Stimulated activated CD4-positive, alpha-beta T cell treated with anti-CD3 and anti-CD28 coated beads, Interleukin-2, amount 100 ng/mL, for 48 hours (primary cell): Measurements from ENCODE around the gene NRP1.

Experiments used
- DNase-seq, 2 donors: peaks; one replicate each; pipeline ENCODE4 v3.0.0-alpha.2; 2020

Gene NRP1

DNA sequence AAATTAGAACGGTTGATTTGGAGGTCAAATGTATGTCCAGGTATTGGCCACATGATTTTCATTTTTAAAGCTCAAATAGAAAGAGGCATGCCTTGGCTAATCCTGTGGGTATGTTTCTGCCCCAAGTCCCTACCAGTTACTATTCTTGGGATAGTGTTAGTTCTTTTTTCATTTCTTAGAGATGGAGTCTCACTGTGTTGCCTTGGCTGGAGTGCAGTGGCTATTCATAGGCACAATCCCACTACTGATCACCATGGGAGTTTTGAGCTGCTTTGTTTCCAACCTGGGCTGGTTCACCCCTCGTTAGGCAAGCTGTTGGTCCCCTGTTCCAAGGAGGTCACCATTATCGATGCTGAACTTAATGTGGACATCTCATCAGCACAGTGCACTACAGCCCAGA, 46.3 kb downstream of the NRP1 start:
- no peak for DNase-seq

DNA sequence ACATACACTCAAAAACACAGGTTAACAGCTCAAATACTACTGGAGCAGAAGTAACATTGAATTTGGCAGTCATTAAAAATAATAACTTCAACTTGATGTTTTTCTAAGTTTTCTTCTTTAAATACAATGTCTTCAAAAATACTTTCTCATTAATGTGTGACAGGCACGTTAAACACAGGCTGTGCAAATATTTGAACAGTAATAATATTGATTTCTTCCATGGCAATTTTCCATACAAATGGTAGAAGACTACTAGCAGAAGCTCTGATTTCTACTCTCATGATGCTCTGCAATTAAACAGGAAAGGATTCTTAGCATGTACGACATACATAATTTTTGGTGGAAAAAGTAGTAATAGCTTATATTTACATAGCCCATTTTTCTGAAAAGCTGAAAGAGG, 47.4 kb downstream of the NRP1 start:
- no peak for DNase-seq

DNA sequence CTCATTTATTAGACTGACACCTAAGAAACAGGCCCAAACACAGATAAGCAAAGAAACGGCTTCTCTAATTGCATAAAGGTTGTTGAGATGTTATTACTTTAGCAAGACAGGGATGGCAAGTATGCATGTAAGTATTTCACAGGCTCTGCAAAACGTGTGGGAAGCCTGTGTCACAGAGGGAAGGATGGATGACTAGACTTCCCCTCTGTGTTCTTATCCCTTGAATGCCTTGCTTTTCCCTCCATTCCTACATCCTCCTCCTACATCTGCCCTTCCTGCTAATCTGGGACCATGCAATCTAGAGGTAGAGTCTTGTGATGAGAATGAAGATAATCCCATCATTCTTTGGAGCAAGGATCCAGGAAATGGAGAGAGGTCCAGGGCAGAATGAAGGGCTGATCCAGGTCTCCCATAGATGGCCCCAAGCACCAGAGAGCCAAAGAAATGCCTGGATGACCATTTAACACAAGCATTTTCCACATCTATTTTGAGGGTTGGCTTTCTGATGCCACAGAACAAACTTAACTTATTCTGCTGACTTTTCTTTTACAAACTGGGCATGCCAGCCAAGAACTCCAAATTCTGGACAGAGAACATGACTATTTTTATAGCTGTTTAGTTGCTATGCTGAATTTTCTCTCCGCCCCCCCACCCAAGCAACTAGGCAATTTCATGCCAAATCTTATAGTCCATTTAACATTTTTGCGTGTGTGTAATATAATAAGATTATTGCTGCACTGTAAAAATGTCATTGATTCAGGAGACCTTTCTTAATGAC, 48.1 kb downstream of the NRP1 start:
- no peak for DNase-seq

DNA sequence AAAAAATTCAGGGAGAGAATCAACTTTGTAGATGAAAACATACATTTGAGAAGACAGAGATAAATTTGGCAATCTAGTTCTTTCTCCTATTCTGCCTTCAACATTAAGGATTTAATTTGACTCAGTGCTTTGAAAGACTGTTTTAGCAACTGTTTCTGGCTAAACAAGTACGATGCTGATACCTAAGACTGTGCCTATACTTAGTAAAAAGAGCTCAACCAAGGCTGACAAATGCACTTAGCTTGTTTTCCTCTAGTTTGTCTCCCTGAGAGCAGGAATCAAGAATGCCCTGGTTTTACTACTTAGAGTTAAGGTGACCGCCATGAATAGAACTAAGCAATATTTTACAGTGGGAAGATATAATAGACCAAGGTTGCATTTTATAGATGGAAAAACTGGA, 49.5 kb downstream of the NRP1 start:
- DNase-seq, result no peak

DNA sequence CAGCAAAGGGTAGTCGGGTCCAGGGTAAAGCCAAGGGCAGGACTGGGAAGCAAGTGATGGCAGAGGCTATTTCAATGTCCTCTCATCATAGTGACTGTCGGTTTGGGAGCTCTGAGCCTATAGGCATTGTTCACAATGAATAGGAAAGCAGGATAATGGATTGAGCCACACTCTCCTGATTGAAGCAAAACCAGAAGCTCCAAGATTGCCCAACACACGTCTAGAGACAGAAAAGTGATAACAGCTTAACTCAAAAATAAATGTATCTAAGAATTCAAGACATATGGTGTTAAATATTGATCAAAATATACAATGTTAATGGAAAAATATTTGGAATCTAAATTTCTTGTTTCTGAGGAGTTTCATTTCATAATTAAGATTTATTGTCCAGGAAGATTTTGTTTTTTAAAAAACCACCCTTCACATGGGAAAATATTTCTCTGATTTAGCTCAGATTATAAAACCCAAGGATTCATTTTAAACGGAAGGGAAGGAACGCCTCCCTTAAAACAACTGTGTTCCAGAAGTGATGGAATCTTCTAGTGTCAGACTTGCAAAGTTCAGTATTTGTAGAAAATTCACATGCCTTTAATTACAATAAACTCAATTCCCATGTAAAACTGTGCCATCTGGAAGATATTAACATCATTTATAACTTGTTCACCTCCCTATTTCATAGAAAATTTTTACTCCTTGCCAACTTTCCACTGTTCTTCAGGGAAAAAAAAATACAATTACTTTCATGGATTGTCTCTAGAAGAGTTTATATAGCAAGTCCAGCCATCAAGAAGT, 54.5 kb downstream of the NRP1 start:
- DNase-seq, result no peak

DNA sequence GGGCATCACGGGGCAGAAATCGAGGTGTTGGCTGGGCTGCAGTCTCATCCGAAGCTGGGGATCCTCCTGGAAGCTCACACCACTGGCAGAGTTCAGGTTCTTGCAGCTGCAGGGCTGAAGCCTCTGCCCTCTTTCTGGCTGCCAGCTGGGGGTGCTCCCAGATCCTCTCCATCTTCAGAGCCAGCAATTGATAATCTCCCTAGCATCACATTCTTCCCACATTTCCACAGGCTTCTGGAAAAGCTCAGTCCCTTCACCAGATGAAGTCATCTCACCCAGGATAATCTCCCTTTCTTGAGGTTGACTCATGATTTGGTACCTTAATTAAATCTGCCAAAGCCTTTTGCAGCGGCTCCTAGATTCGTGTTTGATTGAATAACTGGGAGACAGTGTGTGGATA, 55.2 kb downstream of the NRP1 start:
- DNase-seq, result no peak

DNA sequence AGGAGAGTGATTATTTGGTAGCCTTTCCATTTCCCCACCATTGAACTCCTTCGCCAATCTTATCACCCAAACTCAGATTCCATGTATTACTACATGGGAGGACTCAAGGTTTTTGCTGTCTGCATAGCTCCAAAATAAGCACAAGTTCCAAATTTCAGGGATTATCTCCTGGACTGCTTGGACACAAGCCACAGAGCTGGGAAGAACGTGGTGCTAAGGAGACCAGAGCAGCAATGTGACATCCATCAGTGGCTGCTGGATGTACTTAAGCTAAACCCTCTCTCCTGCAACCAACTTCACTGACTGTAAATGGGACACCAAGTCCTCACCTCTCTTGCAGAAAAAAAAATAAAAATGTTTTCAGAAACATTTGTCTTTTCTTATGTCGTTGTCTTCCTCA, 56.3 kb downstream of the NRP1 start:
- no peak for DNase-seq

DNA sequence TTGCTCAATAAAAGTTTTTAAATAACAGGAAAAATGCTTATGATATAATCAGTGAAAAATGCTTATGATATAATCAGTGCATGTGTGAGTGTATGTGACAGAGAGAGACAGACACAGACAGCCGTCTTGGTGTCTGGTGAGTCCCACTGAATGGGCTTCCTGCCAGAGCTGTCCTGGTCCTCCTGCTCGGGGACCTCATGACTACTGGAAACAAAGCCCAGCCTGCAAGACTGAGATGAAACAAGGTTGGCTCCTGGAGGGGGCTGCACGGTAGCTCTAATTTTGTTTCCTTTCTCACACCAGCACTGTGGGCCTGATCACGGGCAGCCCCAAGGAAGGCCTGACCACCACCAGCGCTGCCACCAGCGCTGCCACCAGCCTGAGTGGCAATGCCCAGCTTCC, 57.3 kb downstream of the NRP1 start:
- no peak for DNase-seq

DNA sequence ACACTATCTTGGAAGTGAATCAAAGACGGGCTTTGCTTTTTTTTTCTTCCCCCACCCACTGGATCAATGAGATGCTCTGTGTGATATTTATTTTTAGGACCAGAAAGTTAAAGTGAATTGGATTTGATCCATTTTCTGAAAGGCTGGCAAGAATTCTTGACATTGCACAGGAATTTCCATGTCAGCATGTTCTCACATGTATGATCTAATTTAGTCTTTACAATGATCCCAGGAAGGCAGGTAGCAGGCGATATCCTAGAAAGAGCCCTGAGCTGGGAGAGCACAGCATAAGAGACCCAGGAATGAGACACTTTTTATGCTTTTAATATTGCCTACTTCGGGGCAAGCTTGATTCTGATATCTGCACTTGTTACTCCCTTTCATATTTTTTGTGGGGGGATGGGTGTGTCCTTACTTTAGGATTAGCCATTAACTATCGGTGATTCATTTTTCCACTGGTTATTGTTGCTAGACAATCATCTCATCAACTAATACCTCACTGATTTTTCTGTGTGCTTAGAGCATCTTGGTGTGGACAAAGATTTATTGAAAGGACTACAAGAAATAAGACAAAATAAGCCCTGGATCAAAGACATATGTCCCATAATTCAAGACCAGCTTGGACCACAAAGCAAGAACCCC, 58.1 kb downstream of the NRP1 start:
- DNase-seq, result no peak

DNA sequence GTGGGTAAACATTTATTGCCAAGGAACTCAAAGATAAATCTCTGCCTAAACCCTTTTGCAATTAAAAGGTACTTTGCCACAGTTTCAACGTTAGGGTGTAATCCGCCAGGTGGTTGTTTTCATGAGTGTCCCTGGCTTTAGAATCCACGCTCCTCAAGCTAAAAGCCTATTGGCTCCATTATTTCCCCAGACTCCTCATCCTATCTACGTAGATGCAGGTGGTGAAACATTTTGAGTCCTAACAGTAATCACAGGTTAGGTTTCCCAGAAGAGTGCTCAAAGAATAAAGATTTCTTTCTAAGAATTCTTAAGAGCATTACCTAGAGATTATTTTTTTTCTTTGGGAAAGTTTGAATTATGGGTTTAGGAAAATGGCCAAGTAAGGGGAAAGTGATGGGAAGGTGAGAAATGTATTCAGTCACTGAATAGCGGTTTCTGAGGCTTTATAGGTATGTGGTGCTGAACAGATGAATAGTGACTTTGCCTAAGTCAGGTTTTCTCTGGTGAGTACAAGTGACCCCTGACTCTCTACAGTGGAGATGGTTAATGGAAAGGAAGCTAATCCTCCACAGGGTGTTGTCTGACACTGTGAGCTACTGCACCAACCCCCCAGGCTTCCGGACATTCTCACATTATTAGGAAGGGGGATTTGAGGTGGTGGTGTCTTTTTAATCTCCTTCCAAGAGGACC, 60.2 kb downstream of the NRP1 start:
- DNase-seq, result no peak

DNA sequence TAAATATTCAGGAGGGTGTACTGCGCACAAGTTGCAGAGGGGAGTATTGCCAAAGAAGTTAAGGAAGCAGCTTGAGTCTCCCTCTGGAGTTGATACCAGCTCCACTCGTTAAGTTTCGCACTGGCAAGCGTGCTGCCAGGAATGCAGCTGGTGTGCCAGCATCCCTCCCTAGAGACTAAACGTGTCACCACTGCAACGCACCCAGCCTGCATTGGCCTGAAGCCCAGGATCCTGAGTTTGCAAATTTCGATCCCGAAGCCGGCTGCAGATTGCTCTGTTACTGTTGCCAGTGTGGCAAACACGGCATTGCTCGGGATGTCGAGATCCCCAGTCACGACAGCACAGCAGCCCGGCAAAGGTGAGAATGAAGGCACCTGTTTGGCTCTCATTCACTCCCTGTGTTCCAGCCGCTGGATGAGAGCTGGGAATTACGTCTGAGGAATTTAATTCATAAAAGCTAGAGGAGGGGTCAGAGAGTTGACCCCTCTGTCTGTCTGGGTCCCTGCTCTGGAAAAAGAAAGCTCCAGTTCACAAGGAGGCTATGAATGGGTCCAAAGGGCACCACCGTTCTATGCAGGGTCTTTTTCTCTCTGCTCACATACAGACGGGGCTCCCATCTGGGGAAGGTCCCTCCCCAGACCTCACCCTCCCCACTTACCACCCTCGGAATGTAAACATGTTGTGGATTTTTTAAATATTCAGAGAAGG, 61.0 kb downstream of the NRP1 start:
- no peak for DNase-seq

DNA sequence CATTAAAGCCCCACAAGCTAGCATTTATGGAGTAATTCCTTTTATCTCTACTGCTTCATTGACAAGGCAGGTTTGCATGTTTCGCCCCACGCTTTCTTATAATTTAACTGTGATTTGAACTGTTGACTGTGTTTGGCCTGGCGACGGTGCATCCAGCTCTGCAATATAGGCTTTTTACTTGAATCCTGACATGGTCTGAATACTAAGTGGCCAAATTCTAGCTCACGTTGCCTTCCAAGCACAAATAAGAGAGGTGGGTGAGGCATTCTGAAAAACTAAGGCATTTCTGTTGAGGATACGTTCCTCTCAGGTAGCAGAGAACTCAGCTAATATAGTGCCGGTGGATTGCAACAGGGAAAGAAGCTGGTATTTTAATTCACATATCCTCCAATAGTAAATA, 61.8 kb downstream of the NRP1 start:
- DNase-seq, result no peak

DNA sequence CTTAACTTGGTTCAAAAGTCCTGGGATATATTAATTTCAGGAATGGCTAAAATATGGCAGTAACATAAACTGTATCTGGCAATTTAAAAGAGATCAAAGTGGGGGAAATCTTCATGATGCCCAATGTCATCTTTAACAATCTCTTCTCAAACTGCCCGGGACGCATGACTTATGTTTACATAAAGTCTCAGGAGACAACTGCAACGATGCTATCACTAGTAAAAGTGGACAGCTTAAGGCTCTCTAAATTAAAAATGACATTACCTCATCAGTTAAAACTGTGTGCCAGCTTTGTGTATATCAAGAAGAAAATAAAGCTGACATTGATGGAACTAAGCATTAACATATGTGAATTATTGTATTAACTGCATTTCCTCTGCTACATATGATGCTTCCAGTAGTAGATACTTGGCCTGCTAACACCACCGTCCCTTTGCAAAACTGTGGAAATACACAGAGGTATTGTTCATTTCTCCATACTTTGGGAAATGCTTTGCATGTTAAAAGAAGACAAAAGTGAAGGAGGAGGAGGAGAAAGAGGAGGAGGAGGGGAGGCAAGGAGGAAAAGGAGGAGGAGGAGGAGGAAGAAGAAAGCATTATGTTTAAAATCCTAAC, 62.4 kb downstream of the NRP1 start:
- DNase-seq, result no peak

DNA sequence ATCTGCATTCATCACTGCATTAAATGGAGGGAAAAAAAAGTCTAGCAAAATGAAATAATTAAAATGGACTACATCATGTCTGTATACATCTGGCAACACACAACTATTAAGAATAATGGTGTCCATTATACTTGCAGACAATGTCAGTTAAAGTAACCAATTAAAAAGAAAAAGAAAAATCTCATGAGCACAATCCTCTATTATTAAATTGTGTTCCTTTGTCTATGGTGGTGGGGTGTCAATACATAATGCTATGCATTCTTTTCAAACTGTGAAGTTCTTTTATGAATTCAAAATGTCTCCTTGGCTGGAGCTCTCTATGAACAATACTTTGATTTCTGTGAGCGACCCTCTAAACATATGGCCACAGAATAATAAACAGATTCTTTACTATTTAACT, 63.5 kb downstream of the NRP1 start:
- DNase-seq, result no peak

DNA sequence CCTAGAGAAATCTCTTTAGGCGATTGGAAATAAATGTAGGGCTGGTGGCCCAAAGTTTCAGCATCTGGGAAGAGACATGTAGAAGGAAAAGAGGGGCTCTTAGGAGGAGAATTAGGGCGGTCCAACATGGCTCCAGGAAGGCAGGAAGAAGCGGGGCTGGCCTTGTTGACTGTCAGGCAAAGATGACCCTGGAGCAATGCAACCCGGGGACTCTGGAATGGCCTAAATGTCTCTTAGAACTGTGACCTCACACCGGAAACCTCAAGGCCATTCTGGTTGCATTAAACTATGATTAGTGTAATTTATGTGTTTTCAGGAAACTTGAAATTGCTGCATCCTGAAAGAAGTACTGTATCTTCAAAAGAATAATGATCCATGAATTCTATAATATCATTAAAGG, 66.8 kb downstream of the NRP1 start:
- no peak for DNase-seq

DNA sequence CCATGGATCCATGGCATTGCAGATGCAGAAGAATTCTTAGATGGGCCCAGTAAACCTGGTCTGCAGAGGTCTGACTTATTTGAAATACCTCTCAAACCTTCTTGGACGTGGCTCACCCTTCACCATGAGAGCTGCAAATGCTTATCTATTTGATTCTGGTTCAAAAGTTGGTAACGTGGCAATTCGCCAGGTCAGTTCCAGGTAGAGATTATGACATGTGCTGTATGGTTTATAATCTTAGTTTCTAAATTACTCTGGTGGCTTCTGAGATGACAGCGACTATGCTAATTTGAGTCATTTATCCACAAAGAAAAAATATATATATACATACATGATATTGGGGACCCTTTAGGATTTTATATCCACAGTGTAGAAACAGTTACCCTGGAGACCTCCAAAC, 68.8 kb downstream of the NRP1 start:
- DNase-seq, result peak; percentile 60 to 64

DNA sequence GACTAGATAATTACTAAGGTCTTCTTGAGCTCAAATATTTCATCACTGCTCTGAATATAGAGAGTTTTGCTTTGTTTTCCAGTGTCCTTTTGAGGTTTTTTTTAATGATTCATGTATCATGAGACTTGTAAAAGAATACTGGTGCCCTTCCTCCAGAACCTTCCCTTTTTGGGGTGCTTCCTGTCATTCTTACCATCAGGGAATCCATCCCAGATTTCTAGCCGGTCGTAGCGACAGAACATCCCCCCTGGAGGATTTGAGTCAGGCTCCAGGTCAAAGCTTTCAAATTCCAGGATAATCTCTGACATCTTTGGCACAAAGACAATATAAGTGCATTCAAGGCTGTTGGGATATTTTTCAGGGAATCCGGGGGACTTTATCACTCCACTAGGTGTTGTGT, 71.0 kb downstream of the NRP1 start:
- DNase-seq, result no peak

DNA sequence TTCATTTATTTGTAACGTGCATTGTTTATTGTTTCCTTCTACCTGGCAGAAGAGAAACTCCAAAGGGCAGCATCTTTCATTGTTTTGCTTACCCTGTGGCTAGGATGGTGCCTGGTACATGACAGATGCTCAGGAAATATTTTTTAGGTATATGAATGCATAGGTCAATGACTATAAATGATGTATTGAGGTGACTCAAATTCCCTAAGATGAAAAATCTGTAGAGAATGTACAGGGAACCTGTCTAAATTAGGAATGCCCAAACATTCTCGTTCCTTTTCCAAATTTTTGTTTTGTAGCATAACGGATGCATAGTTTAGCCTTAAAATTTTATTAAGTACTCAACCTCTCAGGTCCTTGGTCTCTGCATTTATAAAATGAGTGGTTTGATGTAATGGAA, 71.6 kb downstream of the NRP1 start:
- no peak for DNase-seq

DNA sequence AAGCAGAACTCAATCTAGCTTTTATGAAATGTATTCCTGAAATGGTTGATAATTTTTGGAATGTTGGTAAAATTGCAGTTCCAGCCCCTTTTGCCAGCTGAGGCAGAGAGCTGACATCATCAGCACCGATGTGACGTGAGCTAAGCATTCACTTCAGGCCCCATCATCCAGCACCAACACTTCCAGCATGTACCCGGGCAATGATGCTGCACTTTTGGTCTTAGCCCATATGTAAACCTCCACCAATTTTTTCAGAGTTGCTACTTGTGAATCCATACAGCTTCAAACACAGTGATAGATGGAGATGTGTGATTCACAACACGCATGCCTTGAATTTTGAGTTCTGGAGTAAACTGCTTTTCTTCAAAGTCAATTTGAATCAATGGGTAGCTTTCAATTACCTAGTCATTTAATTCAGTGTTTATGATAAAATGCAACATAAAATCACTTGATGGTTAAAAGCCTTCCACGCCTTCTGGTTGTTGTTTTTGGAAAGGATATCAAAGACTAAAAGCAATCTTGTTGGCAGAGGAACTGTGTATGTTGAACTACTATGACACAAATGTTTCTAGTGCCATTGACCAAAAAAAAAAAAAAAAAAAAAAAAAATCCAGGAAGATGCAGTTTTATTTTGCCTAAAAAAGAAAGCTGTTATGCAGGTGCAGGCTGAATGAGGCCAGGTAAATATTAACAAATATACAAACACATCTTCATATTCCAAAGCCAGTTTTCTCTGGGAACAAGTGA, 73.9 kb downstream of the NRP1 start:
- DNase-seq, result no peak

DNA sequence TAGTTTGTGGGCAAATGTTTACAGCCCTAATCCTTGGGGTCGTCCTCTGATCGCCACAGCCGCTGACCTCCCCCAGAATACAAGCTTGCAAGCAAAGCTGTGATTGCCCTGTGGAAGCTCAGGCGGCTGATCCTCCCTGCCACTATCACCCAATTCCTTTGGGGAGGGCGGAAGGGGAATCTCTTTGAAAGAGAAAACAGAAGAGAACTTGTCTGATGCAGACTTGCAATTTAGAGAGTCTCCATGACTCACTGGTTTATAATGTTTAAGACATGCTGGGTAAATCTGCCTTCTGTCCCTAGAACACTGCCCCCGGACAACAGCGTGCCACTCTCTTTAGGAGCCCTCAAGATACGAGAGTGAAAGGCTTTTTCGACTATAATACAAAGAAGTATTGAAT, 75.5 kb downstream of the NRP1 start:
- DNase-seq, result no peak

DNA sequence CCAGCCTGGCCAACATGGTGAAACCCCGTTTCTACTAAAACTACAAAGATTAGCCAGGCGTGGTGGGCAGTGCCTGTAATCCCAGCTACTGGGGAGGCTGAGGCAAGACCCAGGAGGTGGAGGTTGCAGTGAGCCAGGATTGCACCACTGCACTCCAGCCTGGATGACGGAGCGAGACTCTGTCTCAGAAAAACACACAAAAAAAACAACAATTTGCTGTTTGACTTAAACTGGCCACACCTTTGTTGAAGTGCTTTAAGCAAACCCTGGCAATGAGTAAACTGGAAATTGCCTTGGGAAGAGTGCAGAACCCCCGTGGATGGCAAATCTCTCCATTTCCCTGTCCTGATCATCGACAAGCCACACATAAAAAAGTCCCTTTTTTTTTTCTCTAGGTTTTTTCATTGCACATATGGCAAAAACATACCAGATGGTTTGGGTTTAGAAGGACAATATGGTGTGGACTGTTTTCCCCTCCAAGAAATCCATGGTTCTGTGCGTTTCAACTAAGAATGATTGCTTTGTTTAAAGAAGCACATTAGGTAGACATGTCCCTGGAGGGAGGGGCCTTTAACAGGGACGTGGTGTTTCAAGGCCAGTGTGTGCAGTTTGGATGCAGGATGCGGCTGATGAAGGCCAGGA, 76.9 kb downstream of the NRP1 start:
- DNase-seq, result no peak
